B cell (primary cell): ENCODE data around the gene MIOS. TPM values are rescaled to one million over a fixed set of nuclear protein-coding genes. Genes with fewer than 3 reads are reported as not detected.

Experiments
- ATAC-seq: fragments of 200-7000 bp; cut with Tn5 transposase; one replicate; pipeline ENCODE4 v1.10.0; 2021; ENCODE audit warnings: low read depth, mild to moderate bottlenecking, moderate number of reproducible peaks, moderate library complexity
- CTCF ChIA-PET: fragments of 350-600 bp; sonication (Branson Sonifier 250); formaldehyde crosslinking; loops from one replicate; lab custom pipeline; 2021; ENCODE audit warnings: antibody characterized with exemption, inconsistent platforms; lab: Charles Lee
- POLR2A ChIA-PET: fragments of 350-600 bp; sonication (Branson Sonifier 250); formaldehyde crosslinking; loops from one replicate; lab custom pipeline; 2021; ENCODE audit warnings: antibody characterized with exemption; lab: Charles Lee
- DNase-seq: peaks from one replicate; pipeline ENCODE4 v3.0.0; 2013
- H2AFZ ChIP-seq: 2 replicates; pipeline ENCODE4 v1.6.1; 2012; ENCODE audit warnings: mild to moderate bottlenecking, low read depth, low read length; ENCODE audit not compliant: insufficient read depth, poor library complexity, severe bottlenecking
- H3K27ac ChIP-seq, 2 donors: 1 replicate in 1 of 2; 2 replicates in 1 of 2; pipeline ENCODE4 v1.5.1; 2012 to 2013; ENCODE audit warnings: low read length in 2 of 2, mild to moderate bottlenecking in 2 of 2, moderate library complexity in 1 of 2
- H3K27me3 ChIP-seq, 4 experiments: fragments of 200-600 bp in 1 of 4; sonication (generic) in 1 of 4; replicated peaks in 1 of 4; 1 replicate in 2 of 4; 2 replicates in 2 of 4; pipeline versions ENCODE4 v1.6.1 to v1.7.0; 2013 to 2016; ENCODE audit warnings: low read length in 3 of 4, mild to moderate bottlenecking in 2 of 4, mixed read lengths in 1 of 4, moderate library complexity in 1 of 4; ENCODE audit not compliant: insufficient read depth in 4 of 4, control insufficient read depth in 3 of 4; ENCODE audit errors: control extremely low read depth in 1 of 4
- H3K36me3 ChIP-seq, 2 experiments: replicated peaks in 1 of 2; 1 replicate in 1 of 2; 2 replicates in 1 of 2; pipeline versions ENCODE4 v1.6.1 to v1.7.1; 2013; ENCODE audit warnings: low read length in 1 of 2; ENCODE audit not compliant: insufficient read depth in 2 of 2, control insufficient read depth in 1 of 2; ENCODE audit errors: control extremely low read depth in 1 of 2, extremely low read depth in 1 of 2
- H3K4me1 ChIP-seq, 2 donors: fragments of 200-600 bp in 1 of 2; sonication (generic) in 1 of 2; 1 replicate in 1 of 2; 2 replicates in 1 of 2; pipeline versions ENCODE4 v1.5.1 to v1.6.1; 2013 to 2017; ENCODE audit warnings: low read length in 2 of 2; ENCODE audit not compliant: control insufficient read depth in 2 of 2, insufficient read depth in 2 of 2
- H3K4me2 ChIP-seq: replicated peaks from 2 replicates; pipeline ENCODE3; 2012; ENCODE audit warnings: mild to moderate bottlenecking, low read depth, low read length; ENCODE audit not compliant: poor library complexity, severe bottlenecking
- H3K4me3 ChIP-seq, 5 experiments: fragments of 200-600 bp in 1 of 5; sonication (generic) in 1 of 5; 1 replicate in 3 of 5; 2 replicates in 2 of 5; pipeline versions ENCODE4 v1.5.1 to v1.7.0; 2011 to 2016; ENCODE audit warnings: low read length in 4 of 5, mild to moderate bottlenecking in 4 of 5, low read depth in 2 of 5, control low read depth in 1 of 5, moderate library complexity in 1 of 5; ENCODE audit not compliant: insufficient read depth in 1 of 5; ENCODE audit errors: control extremely low read depth in 1 of 5, extremely low read depth in 1 of 5
- H3K79me2 ChIP-seq: fragments of 200-600 bp; sonication (generic); one replicate; pipeline ENCODE4 v1.6.0; 2016; ENCODE audit warnings: low read length; ENCODE audit not compliant: control insufficient read depth, insufficient read depth
- H3K9ac ChIP-seq: fragments of 200-600 bp; sonication (generic); 2 replicates; pipeline ENCODE4 v1.6.1; 2017; ENCODE audit warnings: mild to moderate bottlenecking, low read length, moderate library complexity
- H3K9me3 ChIP-seq, 3 donors: one replicate each; pipeline versions ENCODE4 v1.6.1 to v1.7.1; 2013; ENCODE audit warnings: low read length in 2 of 3; ENCODE audit not compliant: control insufficient read depth in 2 of 3, insufficient read depth in 1 of 3; ENCODE audit errors: control extremely low read depth in 1 of 3
- H4K20me1 ChIP-seq: 2 replicates; pipeline ENCODE4 v1.6.0; 2012; ENCODE audit warnings: mild to moderate bottlenecking, low read length; ENCODE audit not compliant: insufficient read depth, control insufficient read depth, poor library complexity, severe bottlenecking
- H3K27ac Mint-ChIP-seq: one replicate; pipeline ENCODE4 v1.8.0; 2021; ENCODE audit warnings: mixed read lengths
- H3K27me3 Mint-ChIP-seq: one replicate; pipeline ENCODE4 v1.8.0; 2021; ENCODE audit warnings: mixed read lengths
- H3K4me1 Mint-ChIP-seq: one replicate; pipeline ENCODE4 v1.8.0; 2021; ENCODE audit warnings: mixed read lengths
- H3K4me3 Mint-ChIP-seq: one replicate; pipeline ENCODE4 v1.8.0; 2021; ENCODE audit warnings: mixed read lengths
- H3K9me3 Mint-ChIP-seq: one replicate; pipeline ENCODE4 v1.8.0; 2022; ENCODE audit warnings: mixed read lengths; ENCODE audit not compliant: insufficient read depth
- EZH2 ChIP-seq: IDR thresholded peaks from 2 replicates; pipeline ENCODE4 v1.6.1; 2012; ENCODE audit warnings: borderline replicate concordance, low read depth, mild to moderate bottlenecking, moderate library complexity, low read length; ENCODE audit not compliant: insufficient read depth, poor library complexity, severe bottlenecking
- WGBS: methylation state at CpG from one replicate; pipeline ENCODE4 v1.1.5; 2013; ENCODE audit warnings: missing lambda C conversion rate; ENCODE audit not compliant: insufficient coverage; 5-methylcytosine and 5-hydroxymethylcytosine counted together
- intact Hi-C: fragments of 100-400 bp; cut with micrococcal nuclease; formaldehyde crosslinking; loops from one replicate; pipeline ENCODE4 v1.10.0; 2022
- polyA plus RNA-seq: library from polyadenylated mRNA; depleted of rRNA; stranded (reverse); fragments of >200 nt; gene quantifications from 2 replicates; pipeline ENCODE4 v1.2.3, GENCODE V29; 2012
- total RNA-seq, 2 donors: library from RNA; stranded (reverse); fragments of 120-200 nt in 1 of 2; gene quantifications; 1 replicate in 1 of 2; 2 replicates in 1 of 2; pipeline versions ENCODE4 v1.2.3 to v1.2.4, GENCODE V29; 2013 to 2022
- TF ChIP-seq, protein P1 (sequence below): fragments of 200-600 bp; IDR thresholded peaks from one replicate; pipeline ENCODE4 v1.8.0; 2022; ENCODE audit warnings: antibody characterized with exemption, mild to moderate bottlenecking

Gene MIOS
- total and polyA plus RNA-seq, 2 donors (not counting 1 experiment from before 2014, with no cell fraction given), result 28.9 to 50.1 TPM

DNA sequence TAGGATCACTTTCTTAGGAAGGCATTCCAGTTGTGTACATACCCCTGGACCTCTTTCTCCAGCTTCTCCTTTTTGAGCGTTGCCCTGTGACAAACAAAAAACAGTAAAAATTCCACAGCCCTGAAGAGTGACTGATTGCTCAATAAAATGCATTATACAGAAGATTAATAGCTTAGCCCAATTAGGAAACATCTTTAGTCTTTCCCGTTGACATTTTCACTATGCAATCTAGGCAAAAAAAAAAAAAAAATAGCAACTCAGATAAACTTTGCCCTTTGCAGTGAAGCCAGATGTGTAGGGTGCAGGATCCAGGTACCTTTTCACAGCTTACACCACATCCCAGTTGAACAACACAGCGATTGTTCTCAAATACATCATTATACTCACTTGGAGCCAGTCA is 48.9 kb upstream of the MIOS start:
- Histone ChIP-seq H3K27me3 (no peaks in the 10 kb centered on the region), H3K9ac (no peak overlapping the region), H4K20me1 (no peaks in the 10 kb centered on the region), H3K36me3 (no peaks in the 10 kb centered on the region), H3K79me2 (no peaks in the 10 kb centered on the region), H3K4me1 (no peaks in the 10 kb centered on the region), H2AFZ (no peak overlapping the region), H3K27ac (no peak overlapping the region), H3K4me3 (no peak overlapping the region), H3K4me2 (no peak overlapping the region), H3K9me3 (no peaks in the 10 kb centered on the region)
- no peak for ATAC-seq
- Mint-ChIP-seq H3K9me3 (no peaks in the 10 kb centered on the region), H3K4me1 (no peaks in the 10 kb centered on the region), H3K27ac (no peak overlapping the region), H3K27me3 (no peaks in the 10 kb centered on the region), H3K4me3 (no peak overlapping the region)
- ChIA-PET POLR2A (no interaction called here), CTCF (interaction anchor here (1.5 kb wide), 1 partner anchor 414 kb away, joined by 5 read pairs; no protein-coding TSS in a partner anchor)
- no CpG with 5 or more reads among the region's 3 CpGs for WGBS
- no peak for TF ChIP-seq EZH2
- TF ChIP-seq, protein P1, sequence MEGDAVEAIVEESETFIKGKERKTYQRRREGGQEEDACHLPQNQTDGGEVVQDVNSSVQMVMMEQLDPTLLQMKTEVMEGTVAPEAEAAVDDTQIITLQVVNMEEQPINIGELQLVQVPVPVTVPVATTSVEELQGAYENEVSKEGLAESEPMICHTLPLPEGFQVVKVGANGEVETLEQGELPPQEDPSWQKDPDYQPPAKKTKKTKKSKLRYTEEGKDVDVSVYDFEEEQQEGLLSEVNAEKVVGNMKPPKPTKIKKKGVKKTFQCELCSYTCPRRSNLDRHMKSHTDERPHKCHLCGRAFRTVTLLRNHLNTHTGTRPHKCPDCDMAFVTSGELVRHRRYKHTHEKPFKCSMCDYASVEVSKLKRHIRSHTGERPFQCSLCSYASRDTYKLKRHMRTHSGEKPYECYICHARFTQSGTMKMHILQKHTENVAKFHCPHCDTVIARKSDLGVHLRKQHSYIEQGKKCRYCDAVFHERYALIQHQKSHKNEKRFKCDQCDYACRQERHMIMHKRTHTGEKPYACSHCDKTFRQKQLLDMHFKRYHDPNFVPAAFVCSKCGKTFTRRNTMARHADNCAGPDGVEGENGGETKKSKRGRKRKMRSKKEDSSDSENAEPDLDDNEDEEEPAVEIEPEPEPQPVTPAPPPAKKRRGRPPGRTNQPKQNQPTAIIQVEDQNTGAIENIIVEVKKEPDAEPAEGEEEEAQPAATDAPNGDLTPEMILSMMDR, result no peak
- no peak for DNase-seq
- intact Hi-C loops, result no loop called here

DNA sequence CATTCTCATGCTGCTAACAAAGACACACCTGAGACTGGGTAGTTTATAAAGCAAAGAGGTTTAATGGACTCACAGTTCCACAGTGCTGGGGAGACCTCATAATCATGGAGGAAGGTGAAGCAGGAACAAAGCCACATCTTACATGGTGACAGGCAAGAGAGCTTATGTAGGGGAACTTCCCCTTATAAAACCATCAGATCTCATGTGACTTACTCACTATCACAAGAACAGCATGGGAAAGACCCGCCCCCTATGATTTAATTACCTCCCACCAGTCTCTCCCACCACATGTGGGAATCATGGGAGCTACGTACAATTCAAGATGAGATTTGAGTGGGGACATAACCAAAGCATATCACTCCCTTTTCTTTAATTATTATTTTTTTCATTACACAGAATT is 47.6 kb upstream of the MIOS start:
- no peaks in the 10 kb centered on the region for H4K20me1 ChIP-seq
- no peaks in the 10 kb centered on the region for H3K9me3 ChIP-seq
- H3K36me3 ChIP-seq, result no peaks in the 10 kb centered on the region
- no peak overlapping the region for H3K9ac ChIP-seq
- Mint-ChIP-seq H3K4me3 (no peak overlapping the region), H3K27ac (no peak overlapping the region), H3K4me1 (no peaks in the 10 kb centered on the region), H3K9me3 (no peaks in the 10 kb centered on the region), H3K27me3 (no peaks in the 10 kb centered on the region)
- no peak for TF ChIP-seq EZH2
- TF ChIP-seq, protein P1, result no peak
- no peaks in the 10 kb centered on the region for H3K79me2 ChIP-seq
- H2AFZ ChIP-seq, result no peak overlapping the region
- ATAC-seq (no peak), DNase-seq (no peak)
- no peak overlapping the region for H3K4me3 ChIP-seq
- H3K27ac ChIP-seq, result no peak overlapping the region
- H3K27me3 ChIP-seq, result no peaks in the 10 kb centered on the region
- ChIA-PET CTCF (no interaction called here), POLR2A (no interaction called here)
- no peaks in the 10 kb centered on the region for H3K4me1 ChIP-seq
- no peak overlapping the region for H3K4me2 ChIP-seq
- no CpG with 5 or more reads among the region's 2 CpGs for WGBS
- intact Hi-C loops, result no loop called here
